K562 (cell line): ENCODE data around the gene SRM. TPM values are rescaled to one million over a fixed set of nuclear protein-coding genes. Genes with fewer than 3 reads are reported as not detected.

Experiments used
- ARID3A ChIP-seq: IDR thresholded peaks from 2 replicates; pipeline ENCODE4 v1.6.1; 2012; ENCODE audit warnings: low read depth, low read length, improper control_type of control experiment, borderline replicate concordance
- CREB3L1 ChIP-seq: fragments of 450-650 bp; IDR thresholded peaks from 2 replicates; pipeline ENCODE4 v1.6.1; 2014; ENCODE audit warnings: low read depth, mild to moderate bottlenecking, moderate library complexity, borderline replicate concordance
- FOXA1 ChIP-seq: fragments of 450-650 bp; IDR thresholded peaks from 2 replicates; pipeline ENCODE4 v1.6.1; 2016; ENCODE audit warnings: mild to moderate bottlenecking, borderline replicate concordance
- GABPA ChIP-seq: fragments of 200-800 bp; sonication (Bioruptor generic); conservative IDR thresholded peaks from 2 replicates; pipeline ENCODE4 v1.6.1; 2016; ENCODE audit warnings: low read depth, missing genetic modification characterization, missing compliant biosample characterization
- GMEB1 ChIP-seq: fragments of 250-450 bp; sonication (Bioruptor Pico); IDR thresholded peaks from 2 replicates; pipeline ENCODE4 v1.4.0; 2020; ENCODE audit warnings: mild to moderate bottlenecking
- IRF9 ChIP-seq: fragments of 450-650 bp; IDR thresholded peaks from 2 replicates; pipeline ENCODE4 v1.6.1; 2016; ENCODE audit warnings: missing biosample characterization, missing genetic modification characterization
- KLF16 ChIP-seq: IDR thresholded peaks from 2 replicates; pipeline ENCODE4 v1.6.1; 2016; ENCODE audit warnings: antibody characterized with exemption
- NR4A1 ChIP-seq, 2 experiments: fragments of 250-450 bp in 1 of 2; fragments of 450-650 bp in 1 of 2; sonication (Bioruptor Pico) in 1 of 2; IDR thresholded peaks; 2 replicates each; pipeline versions ENCODE4 v1.4.0 to v1.6.1; 2016 to 2020; ENCODE audit warnings: mild to moderate bottlenecking in 2 of 2, missing compliant biosample characterization in 1 of 2, missing genetic modification characterization in 1 of 2, moderate library complexity in 1 of 2
- RAD51 ChIP-seq: fragments of 450-650 bp; IDR thresholded peaks from 2 replicates; pipeline ENCODE4 v1.7.1; 2016; ENCODE audit warnings: low read depth, mild to moderate bottlenecking, borderline replicate concordance
- SFPQ ChIP-seq: fragments of 200-400 bp; formaldehyde crosslinking; IDR thresholded peaks from 2 replicates; pipeline ENCODE4 v1.6.1; 2017; ENCODE audit warnings: mild to moderate bottlenecking, low read depth, low read length, moderate library complexity
- SNRNP70 ChIP-seq: fragments of 200-400 bp; formaldehyde crosslinking; optimal IDR thresholded peaks from 2 replicates; pipeline ENCODE3; 2017; ENCODE audit warnings: low read depth, low read length
- TAF1 ChIP-seq: IDR thresholded peaks from 2 replicates; pipeline ENCODE4 v1.6.1; 2011; ENCODE audit warnings: mild to moderate bottlenecking, low read length, moderate library complexity; ENCODE audit not compliant: insufficient read depth, control insufficient read depth, severe bottlenecking; ENCODE audit errors: extremely low read depth
- ZBED1 ChIP-seq: IDR thresholded peaks from 2 replicates; pipeline ENCODE4 v1.6.1; 2014
- ZBTB26 ChIP-seq: fragments of 450-650 bp; formaldehyde crosslinking; IDR thresholded peaks from 2 replicates; pipeline ENCODE4 v1.4.0; 2022; ENCODE audit warnings: missing genetic modification characterization
- ZNF23 ChIP-seq: fragments of 250-450 bp; sonication (Bioruptor Pico); IDR thresholded peaks from 2 replicates; pipeline ENCODE4 v1.4.0; 2020; ENCODE audit warnings: mild to moderate bottlenecking
- ZNF561 ChIP-seq: fragments of 450-650 bp; formaldehyde crosslinking; conservative IDR thresholded peaks from 2 replicates; pipeline ENCODE4 v1.4.0; 2020; ENCODE audit warnings: mild to moderate bottlenecking, moderate library complexity
- ZNF696 ChIP-seq: fragments of 250-450 bp; sonication (Bioruptor Pico); conservative IDR thresholded peaks from 2 replicates; pipeline ENCODE4 v1.4.0; 2020; ENCODE audit warnings: mild to moderate bottlenecking, moderate library complexity
- polyA plus RNA-seq, 8 experiments: library from polyadenylated mRNA; depleted of rRNA in 4 of 8; stranded (reverse) in 5 of 8; unstranded in 3 of 8; fragments of >200 nt; fragmentation: Nextera tagmentation in 2 of 8; fragmentation: Illumina TruSeq in 1 of 8; extraction: Ambion mirVana in 2 of 8; extraction: Trizol in 1 of 8; gene quantifications; 2 replicates each; pipeline versions ENCODE4 v1.2.1 to v1.2.3, GENCODE V29; 2011 to 2014; ENCODE audit warnings: inconsistent platforms in 1 of 8, missing spikeins in 1 of 8
- total RNA-seq, 7 experiments: library from RNA; depleted of rRNA in 6 of 7; stranded (reverse); fragments of >200 nt in 6 of 7; fragmentation: Illumina TruSeq in 2 of 7; extraction: Trizol in 2 of 7; gene quantifications; 2 replicates each; pipeline versions ENCODE4 v1.2.1 to v1.2.3, GENCODE V29; 2011 to 2021; ENCODE audit warnings: low replicate concordance in 1 of 7

Gene SRM
- total and polyA plus RNA-seq, 9 of the 15 experiments (the other 6 are each of a cell fraction or from before 2014, with no cell fraction given) = 23.9 to 373 (median 82.5) TPM

- no peak for TF ChIP-seq FOXA1
- TF ChIP-seq KLF16 = no peak
- no peak for TF ChIP-seq ZBED1
- TF ChIP-seq IRF9 (tag) = no peak
- no peak for TF ChIP-seq RAD51
- 0 out of 2 replicates have a peak, but pooled peaks have one; percentile 55 for TF ChIP-seq NR4A1 (CRISPR knock-in tag; IDR thresholded peaks at IDR 0.05)
- TF ChIP-seq NR4A1 (tag; IDR thresholded peaks at IDR 0.05) = no peak
- TF ChIP-seq ZBTB26 (CRISPR knock-in tag) = no peak
- TF ChIP-seq ZNF696 (CRISPR knock-in tag) = no peak
- TF ChIP-seq ZNF561 = no peak
- TF ChIP-seq ARID3A = no peak
- no peak for TF ChIP-seq SFPQ
- TF ChIP-seq GABPA (tag) = peak; percentile 86
- peak; percentile 85 for TF ChIP-seq CREB3L1
- TF ChIP-seq GMEB1 (CRISPR knock-in tag) = peak; percentile 76
- TF ChIP-seq SNRNP70 = no peak
- no peak for TF ChIP-seq ZNF23 (CRISPR knock-in tag)
- TF ChIP-seq TAF1 = no peak
Observed at GRCh38 chr1:11059968-11060830, at the start of gene SRM (continued).
